ENCODE results near the gene PHF5A. TPM values are rescaled to one million over a fixed set of nuclear protein-coding genes. Genes with fewer than 3 reads are reported as not detected.
"Not testable (repeated sequence)": the region's sequence is repeated elsewhere in the genome, so short reads cannot be mapped to it uniquely, and the experiment has no call there.

PHF5A gene
- total and polyA plus RNA-seq, 12 donors, result 13.3 to 41.3 (median 21.0) TPM

- Histone ChIP-seq H3K27me3 (no peaks in the 10 kb centered on the region), H3K4me1 (peaks cover 7 to 65% (median 57%) of the 10 kb centered on the region in 9 donors), H3K9me3 (no peaks in the 10 kb centered on the region), H3K4me3 (peak overlapping the region; percentile 80 to 100 (median 94)), H3K36me3 (peaks cover 0 to 62% (median 30%) of the 10 kb centered on the region in 9 donors), H3K27ac (peak overlapping the region; percentile 86 to 99 (median 97))
- DNase-seq (peak; percentile 44 to 51), ATAC-seq (peak; percentile 15 to 67 (median 42))
- intact Hi-C loops (cut with DNase I), result loop anchor here in 5 of 10 donors (1.0 to 5.0 kb wide), 3 partner anchors 21 to 48 kb away; no protein-coding TSS in a partner anchor
- TF ChIP-seq, protein P1, sequence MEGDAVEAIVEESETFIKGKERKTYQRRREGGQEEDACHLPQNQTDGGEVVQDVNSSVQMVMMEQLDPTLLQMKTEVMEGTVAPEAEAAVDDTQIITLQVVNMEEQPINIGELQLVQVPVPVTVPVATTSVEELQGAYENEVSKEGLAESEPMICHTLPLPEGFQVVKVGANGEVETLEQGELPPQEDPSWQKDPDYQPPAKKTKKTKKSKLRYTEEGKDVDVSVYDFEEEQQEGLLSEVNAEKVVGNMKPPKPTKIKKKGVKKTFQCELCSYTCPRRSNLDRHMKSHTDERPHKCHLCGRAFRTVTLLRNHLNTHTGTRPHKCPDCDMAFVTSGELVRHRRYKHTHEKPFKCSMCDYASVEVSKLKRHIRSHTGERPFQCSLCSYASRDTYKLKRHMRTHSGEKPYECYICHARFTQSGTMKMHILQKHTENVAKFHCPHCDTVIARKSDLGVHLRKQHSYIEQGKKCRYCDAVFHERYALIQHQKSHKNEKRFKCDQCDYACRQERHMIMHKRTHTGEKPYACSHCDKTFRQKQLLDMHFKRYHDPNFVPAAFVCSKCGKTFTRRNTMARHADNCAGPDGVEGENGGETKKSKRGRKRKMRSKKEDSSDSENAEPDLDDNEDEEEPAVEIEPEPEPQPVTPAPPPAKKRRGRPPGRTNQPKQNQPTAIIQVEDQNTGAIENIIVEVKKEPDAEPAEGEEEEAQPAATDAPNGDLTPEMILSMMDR (IDR thresholded peaks at IDR 0.05), result no peak
- 1% methylated on average over 30 of the region's 30 CpGs for WGBS, 2 donors
Measured at GRCh38 chr22:41469218-41469851, 843 bp upstream of the PHF5A start.

DNA sequence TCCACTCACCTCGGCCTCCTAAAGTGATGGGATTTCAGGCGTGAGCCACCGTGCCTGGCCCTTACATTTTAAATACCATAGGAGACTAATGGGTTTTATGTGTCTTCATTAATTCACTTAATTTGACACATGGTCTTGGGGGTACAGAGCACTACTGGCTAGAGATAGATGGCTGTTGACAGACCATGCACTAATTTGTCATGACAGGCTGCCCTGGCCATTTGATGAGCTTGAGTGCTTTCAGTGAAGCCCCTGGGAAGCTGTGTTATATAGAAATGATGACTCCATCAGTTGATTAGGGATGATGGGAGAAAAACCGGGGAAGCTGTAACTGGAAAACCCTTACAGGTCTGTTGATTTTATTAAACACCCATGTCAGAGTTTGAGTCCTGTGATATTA is 6.6 kb downstream of the PHF5A start:
- intact Hi-C loops (cut with DNase I), result no loop called here
- peaks cover 0 to 13% (median 0%) of the 10 kb centered on the region in 9 donors for H3K4me1 ChIP-seq
- H3K36me3 ChIP-seq, result peaks cover 0 to 98% (median 35%) of the 10 kb centered on the region in 9 donors
- H3K27me3 ChIP-seq, result no peaks in the 10 kb centered on the region
- no peaks in the 10 kb centered on the region for H3K9me3 ChIP-seq
- no peak for ATAC-seq
- TF ChIP-seq, protein P1 (IDR thresholded peaks at IDR 0.05), result no peak
- H3K27ac ChIP-seq, result no peak overlapping the region
- DNase-seq, result no peak
- 93 to 94% methylated on average over 4 of the region's 4 CpGs for WGBS, 2 donors
- no peak overlapping the region for H3K4me3 ChIP-seq

GRCh38 chr22:41460071-41460470 is 8.4 kb downstream of the PHF5A start:
- intact Hi-C loops (cut with DNase I), result not testable (repeated sequence)

GRCh38 chr22:41459431-41459830 is 9.1 kb downstream of the PHF5A start:
- intact Hi-C loops (cut with DNase I), result no loop called here

More at GRCh38 chr22:41460071-41460470, 8.4 kb downstream of the PHF5A start:
- H3K9me3 ChIP-seq, H3K27ac ChIP-seq, H3K27me3 ChIP-seq, H3K4me3 ChIP-seq: not testable (repeated sequence)
- H3K4me1 ChIP-seq, result peaks cover 0 to 11% (median 0%) of the 10 kb centered on the region in 9 donors
- peaks cover 0 to 88% (median 26%) of the 10 kb centered on the region in 9 donors for H3K36me3 ChIP-seq
- ATAC-seq (peak in 7 of 8 donors; percentile 51 to 85 (median 72)), DNase-seq (peak; percentile 55 to 66)
- 51 to 53% methylated on average over 5 of the region's 5 CpGs for WGBS, 2 donors

More at GRCh38 chr22:41459431-41459830, 9.1 kb downstream of the PHF5A start:
- H3K36me3 ChIP-seq, result peaks cover 0 to 81% (median 19%) of the 10 kb centered on the region in 9 donors
- no peak for DNase-seq
- no peak overlapping the region for H3K4me3 ChIP-seq
- no peak overlapping the region for H3K27ac ChIP-seq
- no peaks in the 10 kb centered on the region for H3K9me3 ChIP-seq
- 68 to 70% methylated on average over 1 of the region's 1 CpG for WGBS, 2 donors
- ATAC-seq, result no peak
- TF ChIP-seq, protein P1 (IDR thresholded peaks at IDR 0.05), result no peak
- no peaks in the 10 kb centered on the region for H3K27me3 ChIP-seq
- H3K4me1 ChIP-seq, result peaks cover 0 to 11% (median 0%) of the 10 kb centered on the region in 9 donors

Data from heart right ventricle (tissue), 16 donors.